ENCODE measurements around the gene ZBTB8A. TPM values are rescaled to one million over a fixed set of nuclear protein-coding genes. Genes with fewer than 3 reads are reported as not detected.

Gene ZBTB8A
- total and polyA plus RNA-seq, 2 of the 13 experiments (the other 11 are each of a cell fraction or from before 2014, with no cell fraction given), result 1.3 to 3.7 TPM

DNA sequence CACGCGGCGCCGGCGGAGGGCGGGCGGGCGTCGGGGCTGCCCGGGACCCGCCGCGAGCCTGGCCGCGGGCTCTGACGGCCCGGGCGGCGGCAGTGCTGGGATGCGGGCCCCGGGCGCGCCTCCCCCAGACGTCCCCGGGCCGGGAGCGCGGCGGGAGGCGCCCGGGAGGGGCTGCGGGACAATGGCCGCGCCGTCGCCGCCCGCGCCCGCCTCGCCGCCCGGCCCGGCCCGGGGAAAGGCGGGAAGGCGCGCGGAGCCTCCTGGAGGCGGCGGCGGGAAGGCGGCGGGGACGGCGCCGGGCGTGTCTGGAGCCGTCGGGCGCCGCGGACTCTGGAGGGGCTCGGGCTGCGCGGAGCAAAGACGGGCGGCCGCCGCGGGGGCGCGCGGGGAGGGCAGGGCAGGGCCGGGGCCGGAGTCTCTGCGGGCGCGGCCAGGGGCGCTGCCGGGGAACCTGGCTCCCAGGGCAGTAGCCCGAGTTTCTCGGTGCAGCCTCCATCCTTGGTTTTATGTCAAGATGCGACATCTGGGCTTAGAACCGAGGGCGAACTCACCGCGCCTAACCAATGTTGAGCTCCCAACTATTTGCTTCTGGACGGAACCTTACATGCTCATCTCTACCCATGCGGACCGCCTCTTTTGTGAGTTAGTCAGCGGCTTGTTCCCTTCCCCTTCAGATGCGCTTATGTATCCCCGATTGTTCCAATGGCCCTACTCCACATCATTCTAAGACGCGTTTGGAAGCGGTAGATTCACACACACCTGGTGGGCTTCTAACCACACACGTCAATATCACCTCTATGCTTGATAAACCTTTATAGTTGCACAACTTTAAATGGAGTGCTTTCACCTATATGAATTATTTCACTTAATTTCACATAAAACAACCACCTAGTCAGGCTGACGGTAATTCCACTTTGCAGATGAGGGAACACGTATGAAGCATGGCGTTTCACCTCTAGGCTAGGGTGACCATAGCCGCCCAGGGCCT, 651 bp downstream of the ZBTB8A start (continued):
- TF ChIP-seq, protein P1, sequence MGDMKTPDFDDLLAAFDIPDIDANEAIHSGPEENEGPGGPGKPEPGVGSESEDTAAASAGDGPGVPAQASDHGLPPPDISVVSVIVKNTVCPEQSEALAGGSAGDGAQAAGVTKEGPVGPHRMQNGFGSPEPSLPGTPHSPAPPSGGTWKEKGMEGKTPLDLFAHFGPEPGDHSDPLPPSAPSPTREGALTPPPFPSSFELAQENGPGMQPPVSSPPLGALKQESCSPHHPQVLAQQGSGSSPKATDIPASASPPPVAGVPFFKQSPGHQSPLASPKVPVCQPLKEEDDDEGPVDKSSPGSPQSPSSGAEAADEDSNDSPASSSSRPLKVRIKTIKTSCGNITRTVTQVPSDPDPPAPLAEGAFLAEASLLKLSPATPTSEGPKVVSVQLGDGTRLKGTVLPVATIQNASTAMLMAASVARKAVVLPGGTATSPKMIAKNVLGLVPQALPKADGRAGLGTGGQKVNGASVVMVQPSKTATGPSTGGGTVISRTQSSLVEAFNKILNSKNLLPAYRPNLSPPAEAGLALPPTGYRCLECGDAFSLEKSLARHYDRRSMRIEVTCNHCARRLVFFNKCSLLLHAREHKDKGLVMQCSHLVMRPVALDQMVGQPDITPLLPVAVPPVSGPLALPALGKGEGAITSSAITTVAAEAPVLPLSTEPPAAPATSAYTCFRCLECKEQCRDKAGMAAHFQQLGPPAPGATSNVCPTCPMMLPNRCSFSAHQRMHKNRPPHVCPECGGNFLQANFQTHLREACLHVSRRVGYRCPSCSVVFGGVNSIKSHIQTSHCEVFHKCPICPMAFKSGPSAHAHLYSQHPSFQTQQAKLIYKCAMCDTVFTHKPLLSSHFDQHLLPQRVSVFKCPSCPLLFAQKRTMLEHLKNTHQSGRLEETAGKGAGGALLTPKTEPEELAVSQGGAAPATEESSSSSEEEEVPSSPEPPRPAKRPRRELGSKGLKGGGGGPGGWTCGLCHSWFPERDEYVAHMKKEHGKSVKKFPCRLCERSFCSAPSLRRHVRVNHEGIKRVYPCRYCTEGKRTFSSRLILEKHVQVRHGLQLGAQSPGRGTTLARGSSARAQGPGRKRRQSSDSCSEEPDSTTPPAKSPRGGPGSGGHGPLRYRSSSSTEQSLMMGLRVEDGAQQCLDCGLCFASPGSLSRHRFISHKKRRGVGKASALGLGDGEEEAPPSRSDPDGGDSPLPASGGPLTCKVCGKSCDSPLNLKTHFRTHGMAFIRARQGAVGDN (CRISPR knock-in tag; IDR thresholded peaks at IDR 0.05), result 0 out of 2 replicates have a peak, but pooled peaks have one; percentile 2
- TF ChIP-seq, protein P2, sequence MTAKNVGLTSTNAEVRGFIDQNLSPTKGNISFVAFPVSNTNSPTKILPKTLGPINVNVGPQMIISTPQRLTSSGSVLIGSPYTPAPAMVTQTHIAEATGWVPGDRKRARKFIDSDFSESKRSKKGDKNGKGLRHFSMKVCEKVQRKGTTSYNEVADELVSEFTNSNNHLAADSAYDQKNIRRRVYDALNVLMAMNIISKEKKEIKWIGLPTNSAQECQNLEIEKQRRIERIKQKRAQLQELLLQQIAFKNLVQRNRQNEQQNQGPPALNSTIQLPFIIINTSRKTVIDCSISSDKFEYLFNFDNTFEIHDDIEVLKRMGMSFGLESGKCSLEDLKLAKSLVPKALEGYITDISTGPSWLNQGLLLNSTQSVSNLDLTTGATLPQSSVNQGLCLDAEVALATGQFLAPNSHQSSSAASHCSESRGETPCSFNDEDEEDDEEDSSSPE (CRISPR knock-in tag; IDR thresholded peaks at IDR 0.05), result no peak
- TF ChIP-seq, protein P3, sequence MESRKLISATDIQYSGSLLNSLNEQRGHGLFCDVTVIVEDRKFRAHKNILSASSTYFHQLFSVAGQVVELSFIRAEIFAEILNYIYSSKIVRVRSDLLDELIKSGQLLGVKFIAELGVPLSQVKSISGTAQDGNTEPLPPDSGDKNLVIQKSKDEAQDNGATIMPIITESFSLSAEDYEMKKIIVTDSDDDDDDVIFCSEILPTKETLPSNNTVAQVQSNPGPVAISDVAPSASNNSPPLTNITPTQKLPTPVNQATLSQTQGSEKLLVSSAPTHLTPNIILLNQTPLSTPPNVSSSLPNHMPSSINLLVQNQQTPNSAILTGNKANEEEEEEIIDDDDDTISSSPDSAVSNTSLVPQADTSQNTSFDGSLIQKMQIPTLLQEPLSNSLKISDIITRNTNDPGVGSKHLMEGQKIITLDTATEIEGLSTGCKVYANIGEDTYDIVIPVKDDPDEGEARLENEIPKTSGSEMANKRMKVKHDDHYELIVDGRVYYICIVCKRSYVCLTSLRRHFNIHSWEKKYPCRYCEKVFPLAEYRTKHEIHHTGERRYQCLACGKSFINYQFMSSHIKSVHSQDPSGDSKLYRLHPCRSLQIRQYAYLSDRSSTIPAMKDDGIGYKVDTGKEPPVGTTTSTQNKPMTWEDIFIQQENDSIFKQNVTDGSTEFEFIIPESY (CRISPR knock-in tag; IDR thresholded peaks at IDR 0.05), result peak; percentile 37; the same call in 1 of the 2 replicates
- TF ChIP-seq, protein P4, sequence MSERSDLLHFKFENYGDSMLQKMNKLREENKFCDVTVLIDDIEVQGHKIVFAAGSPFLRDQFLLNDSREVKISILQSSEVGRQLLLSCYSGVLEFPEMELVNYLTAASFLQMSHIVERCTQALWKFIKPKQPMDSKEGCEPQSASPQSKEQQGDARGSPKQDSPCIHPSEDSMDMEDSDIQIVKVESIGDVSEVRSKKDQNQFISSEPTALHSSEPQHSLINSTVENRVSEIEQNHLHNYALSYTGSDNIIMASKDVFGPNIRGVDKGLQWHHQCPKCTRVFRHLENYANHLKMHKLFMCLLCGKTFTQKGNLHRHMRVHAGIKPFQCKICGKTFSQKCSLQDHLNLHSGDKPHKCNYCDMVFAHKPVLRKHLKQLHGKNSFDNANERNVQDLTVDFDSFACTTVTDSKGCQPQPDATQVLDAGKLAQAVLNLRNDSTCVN (CRISPR knock-in tag; IDR thresholded peaks at IDR 0.05; ENCODE audit: borderline replicate concordance), result no peak
- TF ChIP-seq, protein P5, sequence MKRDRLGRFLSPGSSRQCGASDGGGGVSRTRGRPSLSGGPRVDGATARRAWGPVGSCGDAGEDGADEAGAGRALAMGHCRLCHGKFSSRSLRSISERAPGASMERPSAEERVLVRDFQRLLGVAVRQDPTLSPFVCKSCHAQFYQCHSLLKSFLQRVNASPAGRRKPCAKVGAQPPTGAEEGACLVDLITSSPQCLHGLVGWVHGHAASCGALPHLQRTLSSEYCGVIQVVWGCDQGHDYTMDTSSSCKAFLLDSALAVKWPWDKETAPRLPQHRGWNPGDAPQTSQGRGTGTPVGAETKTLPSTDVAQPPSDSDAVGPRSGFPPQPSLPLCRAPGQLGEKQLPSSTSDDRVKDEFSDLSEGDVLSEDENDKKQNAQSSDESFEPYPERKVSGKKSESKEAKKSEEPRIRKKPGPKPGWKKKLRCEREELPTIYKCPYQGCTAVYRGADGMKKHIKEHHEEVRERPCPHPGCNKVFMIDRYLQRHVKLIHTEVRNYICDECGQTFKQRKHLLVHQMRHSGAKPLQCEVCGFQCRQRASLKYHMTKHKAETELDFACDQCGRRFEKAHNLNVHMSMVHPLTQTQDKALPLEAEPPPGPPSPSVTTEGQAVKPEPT (CRISPR knock-in tag; IDR thresholded peaks at IDR 0.05; ENCODE audit: low read depth), result no peak
- peak; percentile 85 for TF ChIP-seq ZNF777 (CRISPR knock-in tag; IDR thresholded peaks at IDR 0.05)
- TF ChIP-seq YY1 (IDR thresholded peaks at IDR 0.05; ENCODE audit: insufficient read depth, insufficient replicate concordance, low read depth, low read length), result peak; percentile 69
- no peak for TF ChIP-seq CBX1 (IDR thresholded peaks at IDR 0.05; ENCODE audit: low read depth)

Measured in HepG2 (cell line).